ACC112 (cell line): Measurements from ENCODE around the gene TIAL1.
"Not testable (repeated sequence)": the region's sequence is repeated elsewhere in the genome, so short reads cannot be mapped to it uniquely, and the experiment has no call there.

Experiments
- H2AFZ ChIP-seq: fragments of 200-600 bp; sonication (generic); one replicate; pipeline ENCODE4 v1.6.0; 2017; ENCODE audit warnings: antibody characterized with exemption, low read length; ENCODE audit not compliant: unreplicated experiment
- H3K27ac ChIP-seq: fragments of 200-600 bp; sonication (generic); 2 replicates; pipeline ENCODE4 v1.5.1; 2014; ENCODE audit warnings: low read depth, mild to moderate bottlenecking, antibody characterized with exemption, low read length, moderate library complexity
- H3K27me3 ChIP-seq: fragments of 200-600 bp; sonication (generic); 2 replicates; pipeline ENCODE4 v1.6.1; 2014; ENCODE audit warnings: mild to moderate bottlenecking, antibody characterized with exemption, low read length, moderate library complexity, mixed read lengths; ENCODE audit not compliant: insufficient read depth
- H3K36me3 ChIP-seq: fragments of 200-600 bp; sonication (generic); 2 replicates; pipeline ENCODE4 v1.6.1; 2016; ENCODE audit warnings: mild to moderate bottlenecking, antibody characterized with exemption, low read length, moderate library complexity, mixed read lengths; ENCODE audit not compliant: insufficient read depth
- H3K4me1 ChIP-seq: fragments of 200-600 bp; sonication (generic); one replicate; pipeline ENCODE4 v1.6.1; 2016; ENCODE audit warnings: low read length, mixed read lengths; ENCODE audit not compliant: insufficient read depth, unreplicated experiment, control insufficient read depth
- H3K4me3 ChIP-seq: fragments of 200-600 bp; sonication (generic); 2 replicates; pipeline ENCODE4 v1.5.1; 2014; ENCODE audit warnings: mild to moderate bottlenecking, low read depth, low read length
- H3K79me2 ChIP-seq: fragments of 200-600 bp; sonication (generic); one replicate; pipeline ENCODE4 v1.6.0; 2016; ENCODE audit warnings: low read length; ENCODE audit not compliant: control insufficient read depth, unreplicated experiment, insufficient read depth

Gene TIAL1

DNA sequence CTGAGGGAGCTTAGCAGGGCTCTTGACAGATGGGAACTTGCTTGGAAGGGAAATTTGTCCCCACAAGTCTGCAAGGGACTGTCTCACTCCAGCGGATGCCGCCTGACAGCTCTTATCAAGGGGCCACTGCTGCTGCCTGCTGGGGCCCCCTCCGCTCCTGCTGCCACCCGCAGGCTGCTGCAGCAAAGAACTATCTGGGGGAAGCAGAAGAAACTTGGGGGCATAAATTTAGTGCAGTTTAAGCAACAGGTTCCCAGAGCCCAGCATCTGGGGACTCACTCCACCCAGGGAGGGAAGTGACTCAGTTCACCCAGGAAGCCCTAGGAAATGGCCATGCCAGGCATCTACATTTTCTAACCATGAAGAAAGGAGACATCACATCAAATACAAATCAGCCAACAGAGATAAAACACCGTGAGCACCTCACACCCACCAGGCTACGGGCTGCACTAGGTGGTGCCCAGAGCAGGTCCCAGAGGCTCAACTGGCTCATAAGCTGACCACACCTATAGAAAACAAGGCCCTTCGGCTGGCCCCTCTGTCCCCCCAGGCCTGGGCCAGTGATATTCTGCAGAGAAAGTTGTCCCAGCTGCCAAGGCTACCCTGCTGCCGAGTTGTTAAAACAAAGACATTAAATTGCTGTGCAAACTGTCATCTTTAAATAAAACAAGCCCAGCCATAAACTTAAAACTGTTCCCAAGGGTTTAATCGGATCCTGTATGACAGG is 58.0 kb downstream of the TIAL1 start:
- Histone ChIP-seq H2AFZ (no peak overlapping the region), H3K4me3 (no peak overlapping the region), H3K79me2 (peaks cover 55% of the 10 kb centered on the region), H3K4me1 (peaks cover 32% of the 10 kb centered on the region), H3K36me3 (no peaks in the 10 kb centered on the region), H3K27ac (no peak overlapping the region), H3K27me3 (no peaks in the 10 kb centered on the region)

DNA sequence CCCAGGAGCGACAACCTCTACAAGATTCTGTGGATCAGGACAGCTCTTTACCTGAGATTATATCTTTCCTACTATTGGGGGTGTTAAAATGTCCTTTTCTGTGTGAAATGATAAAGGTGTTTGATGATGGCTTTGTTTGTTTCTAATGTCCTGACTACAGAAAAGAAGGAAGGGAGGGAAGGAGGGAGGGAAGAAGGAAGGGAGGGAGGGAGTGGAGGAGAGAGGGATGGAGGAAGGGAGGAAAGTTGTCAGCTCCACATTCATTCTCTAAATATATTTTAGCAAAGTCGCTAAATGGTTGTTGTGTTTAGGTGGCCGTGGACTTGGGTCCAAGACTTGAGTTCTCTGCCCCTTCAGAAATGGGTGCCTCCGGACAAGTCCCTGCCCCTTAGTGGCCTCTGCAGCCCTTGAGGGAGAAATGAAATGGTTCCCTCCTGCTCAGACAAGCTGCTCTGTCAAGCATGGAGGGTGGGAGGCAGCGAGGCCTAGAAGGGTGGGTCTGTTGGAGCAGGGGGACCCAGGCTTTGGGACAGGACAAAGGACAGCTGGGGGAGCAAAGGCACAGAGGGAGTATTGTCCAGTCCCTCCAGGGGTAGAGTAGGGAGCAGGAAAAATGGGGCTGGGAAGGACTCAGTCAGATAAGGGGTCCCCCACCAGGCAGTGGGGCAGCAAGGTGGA is 58.7 kb downstream of the TIAL1 start:
- peaks cover 55% of the 10 kb centered on the region for H3K79me2 ChIP-seq
- no peaks in the 10 kb centered on the region for H3K36me3 ChIP-seq
- no peak overlapping the region for H3K27ac ChIP-seq
- no peak overlapping the region for H2AFZ ChIP-seq
- H3K27me3 ChIP-seq: no peaks in the 10 kb centered on the region
- no peak overlapping the region for H3K4me3 ChIP-seq
- H3K4me1 ChIP-seq: peaks cover 28% of the 10 kb centered on the region

DNA sequence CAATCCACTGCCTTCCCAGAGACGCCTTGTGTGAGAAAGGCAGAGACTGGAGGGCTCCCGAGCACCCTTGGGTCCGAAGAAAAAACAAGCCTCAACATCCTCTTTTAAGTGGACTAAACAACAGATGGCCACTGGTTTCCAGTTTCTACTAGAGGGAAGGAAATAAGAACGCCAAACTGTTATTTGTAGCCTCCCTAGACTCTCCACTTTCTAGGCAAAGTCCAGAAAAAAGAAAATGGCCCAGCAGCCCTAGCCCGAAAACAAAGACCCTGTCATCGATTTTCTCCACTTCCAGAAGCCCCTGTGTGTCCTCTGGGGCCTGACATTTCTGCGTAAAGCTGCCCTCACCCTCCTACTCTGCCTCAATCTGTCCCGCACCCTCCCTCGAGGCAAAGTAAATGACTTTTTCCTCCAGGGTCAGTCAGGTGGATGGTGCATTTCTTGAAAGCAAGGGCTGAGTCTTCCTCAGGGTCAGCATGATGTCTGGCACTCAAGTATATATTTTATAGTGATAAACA is 60.2 kb downstream of the TIAL1 start:
- H3K4me1 ChIP-seq: peaks cover 26% of the 10 kb centered on the region
- H3K79me2 ChIP-seq: peaks cover 53% of the 10 kb centered on the region
- H3K36me3 ChIP-seq: no peaks in the 10 kb centered on the region
- no peaks in the 10 kb centered on the region for H3K27me3 ChIP-seq
- H3K4me3 ChIP-seq: no peak overlapping the region
- H2AFZ ChIP-seq: no peak overlapping the region
- no peak overlapping the region for H3K27ac ChIP-seq

DNA sequence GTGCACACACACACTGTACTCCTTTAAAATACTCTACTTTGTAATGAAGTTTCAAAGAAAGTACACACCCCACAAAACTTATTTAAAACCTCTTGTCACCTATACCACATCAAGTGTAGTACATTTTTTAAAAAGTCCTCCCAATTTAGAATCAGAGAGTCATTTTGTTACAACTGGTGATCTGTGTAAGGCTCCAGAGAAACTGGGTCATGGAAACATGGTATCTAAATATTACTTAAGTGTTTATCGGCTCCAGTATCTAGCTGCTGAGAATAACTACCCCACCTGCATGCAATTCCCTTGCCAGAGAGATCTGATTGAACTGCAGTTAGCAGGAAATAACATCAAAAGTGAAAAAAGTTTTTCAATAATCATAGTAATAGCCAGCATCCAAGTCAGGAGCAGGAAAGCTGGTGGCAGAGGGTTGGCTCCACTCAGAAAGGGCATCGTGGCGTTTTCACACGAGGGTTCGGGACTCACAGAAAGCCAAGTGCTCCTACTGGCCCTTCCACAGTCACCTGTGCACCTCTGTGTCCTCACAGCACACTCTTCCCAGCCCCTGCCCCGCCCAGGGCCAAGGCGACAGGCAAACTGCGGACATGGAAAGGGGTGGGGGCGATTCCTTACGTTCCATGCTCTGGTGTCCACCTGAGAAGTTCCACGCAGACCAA is 60.8 kb downstream of the TIAL1 start:
- Histone ChIP-seq H3K4me1 (peaks cover 20% of the 10 kb centered on the region), H3K79me2 (peaks cover 51% of the 10 kb centered on the region), H3K4me3 (no peak overlapping the region)

DNA sequence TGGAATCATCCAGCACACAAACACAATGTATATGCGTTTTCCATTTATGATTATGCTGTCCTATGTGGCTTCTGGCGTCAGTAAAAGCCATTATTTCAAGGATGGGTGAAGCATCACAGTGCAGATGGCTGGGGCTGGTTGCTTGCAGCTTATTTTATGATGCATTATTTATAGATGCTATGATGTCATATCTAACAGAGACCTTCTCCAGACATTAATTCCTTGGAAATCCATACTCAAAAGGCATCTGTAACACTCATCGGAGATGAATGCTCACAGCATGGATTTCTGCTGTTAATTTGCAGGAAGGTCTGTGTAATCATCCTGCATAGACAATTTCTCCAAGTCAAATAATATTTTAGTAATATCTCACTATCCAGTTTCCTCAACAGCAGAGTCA is 61.5 kb downstream of the TIAL1 start:
- Histone ChIP-seq H3K27ac (no peak overlapping the region), H2AFZ (no peak overlapping the region), H3K4me3 (no peak overlapping the region), H3K27me3 (no peaks in the 10 kb centered on the region), H3K36me3 (no peaks in the 10 kb centered on the region), H3K4me1 (peaks cover 16% of the 10 kb centered on the region), H3K79me2 (peaks cover 49% of the 10 kb centered on the region)

More for the DNA sequence above, 60.8 kb downstream of the TIAL1 start:
- H3K27me3 ChIP-seq: no peaks in the 10 kb centered on the region
- no peak overlapping the region for H2AFZ ChIP-seq
- H3K27ac ChIP-seq: no peak overlapping the region
- no peaks in the 10 kb centered on the region for H3K36me3 ChIP-seq

DNA sequence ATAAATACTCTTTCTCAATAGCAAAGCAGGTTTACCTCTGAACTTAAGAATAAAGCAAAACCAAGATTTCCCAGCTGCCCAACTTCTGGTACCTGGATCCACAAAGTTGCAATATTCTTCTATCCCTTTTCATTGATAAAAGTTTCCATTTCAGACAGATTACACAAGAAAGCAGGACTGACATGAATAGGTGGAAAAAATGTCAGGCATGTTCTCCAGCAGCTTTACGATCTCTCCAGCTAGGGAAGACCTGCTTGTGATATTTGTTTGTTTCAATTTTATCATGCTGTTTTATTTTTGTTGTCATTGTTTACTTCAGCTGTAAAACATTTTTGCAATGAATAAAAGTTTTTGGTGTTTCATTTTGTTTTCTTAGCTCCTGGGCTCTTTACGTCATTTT is 63.3 kb downstream of the TIAL1 start:
- Histone ChIP-seq H3K27ac (no peak overlapping the region), H2AFZ (no peak overlapping the region), H3K4me1 (peaks cover 10% of the 10 kb centered on the region), H3K4me3 (no peak overlapping the region), H3K79me2 (peaks cover 31% of the 10 kb centered on the region), H3K27me3 (no peaks in the 10 kb centered on the region), H3K36me3 (no peaks in the 10 kb centered on the region)

DNA sequence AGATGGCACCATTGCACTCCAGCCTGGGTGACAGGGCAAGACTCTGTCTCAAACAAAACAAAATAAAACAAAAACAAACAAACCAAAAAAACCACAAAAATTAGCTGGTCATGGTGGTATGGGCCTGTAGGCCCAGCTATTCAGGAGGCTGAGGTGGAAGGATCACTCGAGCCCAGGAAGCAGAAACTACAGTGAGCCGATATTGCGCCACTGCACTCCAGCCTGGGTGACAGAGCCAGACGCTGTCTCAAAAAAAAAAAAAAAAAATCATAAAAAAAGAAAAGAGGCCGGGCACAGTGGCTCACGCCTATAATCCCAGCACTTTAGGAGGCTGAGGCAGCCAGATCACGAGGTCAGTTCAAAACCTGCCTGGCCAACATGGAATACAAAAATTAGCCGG is 64.0 kb downstream of the TIAL1 start:
- H3K27me3 ChIP-seq, H3K27ac ChIP-seq, H2AFZ ChIP-seq, H3K36me3 ChIP-seq, H3K4me3 ChIP-seq: not testable (repeated sequence)
- H3K4me1 ChIP-seq: peaks cover 10% of the 10 kb centered on the region
- peaks cover 32% of the 10 kb centered on the region for H3K79me2 ChIP-seq

DNA sequence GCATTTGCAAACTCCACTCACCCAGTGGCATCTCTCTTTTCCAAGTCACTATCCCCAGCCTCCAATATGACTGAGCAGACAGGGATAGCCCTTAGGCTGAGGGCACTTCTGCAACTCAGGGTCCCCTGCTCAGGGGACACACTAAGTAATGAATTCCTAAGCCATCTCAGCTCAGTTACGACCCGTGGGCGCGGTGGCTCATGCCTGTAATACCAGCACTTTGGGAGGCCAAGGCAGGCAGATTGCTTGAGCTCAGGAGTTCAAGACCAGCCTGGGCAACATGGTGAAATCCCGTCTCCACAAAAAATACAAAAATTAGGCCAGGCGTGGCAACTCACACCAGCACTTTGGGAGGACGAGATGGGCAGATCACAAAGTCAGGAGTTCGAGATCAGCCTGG is 64.5 kb downstream of the TIAL1 start:
- H3K27me3 ChIP-seq, H2AFZ ChIP-seq, H3K27ac ChIP-seq, H3K36me3 ChIP-seq, H3K4me3 ChIP-seq: not testable (repeated sequence)
- Histone ChIP-seq H3K79me2 (peaks cover 33% of the 10 kb centered on the region), H3K4me1 (peaks cover 10% of the 10 kb centered on the region)

DNA sequence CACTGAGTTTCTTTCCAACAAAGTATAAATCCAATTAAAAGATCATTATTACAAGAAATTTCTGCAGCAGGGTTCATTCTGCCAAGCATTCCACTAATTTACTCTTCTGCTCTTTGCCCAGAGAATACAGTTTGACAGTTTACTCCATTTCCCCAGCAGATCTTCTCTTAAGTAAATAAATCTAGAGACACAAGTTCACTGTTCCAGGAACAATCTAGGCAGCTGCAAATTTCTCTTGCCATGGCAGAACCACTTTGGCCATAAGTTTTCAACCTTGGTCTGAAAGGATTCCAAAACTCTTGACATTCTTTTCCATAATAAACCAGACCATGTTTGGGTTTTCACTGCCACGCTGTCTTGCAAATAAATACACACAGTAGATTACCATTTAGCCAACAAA is 65.7 kb downstream of the TIAL1 start:
- H3K27me3 ChIP-seq: no peaks in the 10 kb centered on the region
- H3K27ac ChIP-seq: no peak overlapping the region
- no peak overlapping the region for H2AFZ ChIP-seq
- H3K36me3 ChIP-seq: no peaks in the 10 kb centered on the region
- peaks cover 37% of the 10 kb centered on the region for H3K79me2 ChIP-seq
- H3K4me3 ChIP-seq: no peak overlapping the region
- H3K4me1 ChIP-seq: peaks cover 10% of the 10 kb centered on the region

DNA sequence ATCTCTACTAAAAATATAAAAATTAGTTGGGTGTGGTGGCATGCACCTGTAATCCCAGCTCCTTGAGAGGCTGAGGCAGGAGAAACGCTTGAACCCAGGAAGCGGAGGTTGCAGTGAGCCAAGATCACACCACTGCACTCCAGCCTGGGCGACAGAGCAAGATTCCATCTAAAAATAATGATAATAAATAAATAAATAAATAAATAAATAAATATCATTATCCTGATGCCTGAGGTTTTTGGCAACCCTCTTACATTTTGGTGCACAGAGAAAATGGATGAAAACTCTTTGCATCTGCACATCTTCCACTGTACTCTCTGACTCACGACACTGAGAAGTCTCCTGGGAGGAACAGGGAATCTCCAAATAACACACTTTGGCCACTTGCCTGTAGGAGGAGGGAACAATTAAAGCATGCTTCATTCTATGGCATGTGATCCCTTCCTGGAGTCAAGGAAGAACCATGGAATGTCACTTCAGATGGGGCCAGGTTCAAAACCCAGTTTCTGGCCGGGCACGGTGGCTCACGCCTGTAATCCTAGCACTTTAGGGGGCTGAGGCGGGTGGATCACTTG is 68.0 kb downstream of the TIAL1 start:
- not testable (repeated sequence) for H3K4me3 ChIP-seq, H2AFZ ChIP-seq, H3K27me3 ChIP-seq, H3K36me3 ChIP-seq
- H3K4me1 ChIP-seq: peaks cover 10% of the 10 kb centered on the region
- peaks cover 27% of the 10 kb centered on the region for H3K79me2 ChIP-seq
- peak overlapping the region; percentile 36; the same call in 1 of the 2 replicates for H3K27ac ChIP-seq
